Measurements from ENCODE around the gene CAMTA2. TPM values are rescaled to one million over a fixed set of nuclear protein-coding genes. Genes with fewer than 3 reads are reported as not detected.

CAMTA2 gene
- total RNA-seq, 4 donors from 2014 or later = 42.4 to 124 (median 88.7) TPM

GRCh38 chr17:4974115-4974670 lies 13.3 kb downstream of the CAMTA2 start:
- Histone ChIP-seq H3K36me3 (peaks cover 0 to 70% (median 0%) of the 10 kb centered on the region in 3 donors), H3K4me1 (peaks cover 0 to 11% (median 0%) of the 10 kb centered on the region in 4 donors), H3K27me3 (no peaks in the 10 kb centered on the region), H3K27ac (no peak overlapping the region), H3K9me3 (no peaks in the 10 kb centered on the region), H3K4me3 (no peak overlapping the region)
- no peak for TF ChIP-seq POLR2A (IDR thresholded peaks at IDR 0.05)
- no peak for TF ChIP-seq CTCF (IDR thresholded peaks at IDR 0.05)
- no peak for DNase-seq

GRCh38 chr17:4973256-4974114 lies 14.0 kb downstream of the CAMTA2 start:
- Histone ChIP-seq H3K9me3 (no peaks in the 10 kb centered on the region), H3K4me3 (no peak overlapping the region), H3K4me1 (peaks cover 0 to 18% (median 5%) of the 10 kb centered on the region in 4 donors), H3K36me3 (peaks cover 0 to 62% (median 0%) of the 10 kb centered on the region in 3 donors), H3K27me3 (no peaks in the 10 kb centered on the region), H3K27ac (no peak overlapping the region)
- no peak for TF ChIP-seq POLR2A (IDR thresholded peaks at IDR 0.05)
- no peak for TF ChIP-seq CTCF (IDR thresholded peaks at IDR 0.05)
- DNase-seq = no peak

GRCh38 chr17:4972752-4973151 lies 14.7 kb downstream of the CAMTA2 start:
- peaks cover 0 to 55% (median 0%) of the 10 kb centered on the region in 3 donors for H3K36me3 ChIP-seq
- H3K27ac ChIP-seq = no peak overlapping the region
- H3K4me1 ChIP-seq = peaks cover 0 to 24% (median 8%) of the 10 kb centered on the region in 4 donors
- DNase-seq = no peak
- no peak overlapping the region for H3K4me3 ChIP-seq
- TF ChIP-seq POLR2A (IDR thresholded peaks at IDR 0.05) (no peak), CTCF (IDR thresholded peaks at IDR 0.05) (no peak)
- H3K9me3 ChIP-seq = no peaks in the 10 kb centered on the region
- H3K27me3 ChIP-seq = no peaks in the 10 kb centered on the region

GRCh38 chr17:4972322-4972721 lies 15.2 kb downstream of the CAMTA2 start:
- Histone ChIP-seq H3K4me3 (no peak overlapping the region), H3K4me1 (peaks cover 0 to 24% (median 8%) of the 10 kb centered on the region in 4 donors), H3K27me3 (no peaks in the 10 kb centered on the region), H3K27ac (no peak overlapping the region), H3K36me3 (peaks cover 0 to 51% (median 0%) of the 10 kb centered on the region in 3 donors), H3K9me3 (no peaks in the 10 kb centered on the region)
- DNase-seq = no peak
- TF ChIP-seq POLR2A (IDR thresholded peaks at IDR 0.05) (no peak), CTCF (IDR thresholded peaks at IDR 0.05) (no peak)

- Histone ChIP-seq H3K27ac (no peak overlapping the region), H3K9me3 (no peaks in the 10 kb centered on the region), H3K27me3 (no peaks in the 10 kb centered on the region), H3K4me3 (no peak overlapping the region), H3K4me1 (peaks cover 0 to 24% (median 8%) of the 10 kb centered on the region in 4 donors), H3K36me3 (peaks cover 0 to 46% (median 0%) of the 10 kb centered on the region in 3 donors)
- DNase-seq = no peak
- no peak for TF ChIP-seq POLR2A (IDR thresholded peaks at IDR 0.05)
- no peak for TF ChIP-seq CTCF (IDR thresholded peaks at IDR 0.05)
Observed at GRCh38 chr17:4971826-4972225, 15.6 kb downstream of the CAMTA2 start.

Measured in Peyer's patch (tissue), 4 donors.